HG03196 (cell line): ENCODE measurements around the gene DLX2.

ENCODE experiments used
- ATAC-seq: cut with Tn5 transposase; IDR thresholded peaks from one replicate; pipeline ENCODE4 v1.9.1; 2021; ENCODE audit not compliant: unreplicated experiment

The DLX2 gene

DNA sequence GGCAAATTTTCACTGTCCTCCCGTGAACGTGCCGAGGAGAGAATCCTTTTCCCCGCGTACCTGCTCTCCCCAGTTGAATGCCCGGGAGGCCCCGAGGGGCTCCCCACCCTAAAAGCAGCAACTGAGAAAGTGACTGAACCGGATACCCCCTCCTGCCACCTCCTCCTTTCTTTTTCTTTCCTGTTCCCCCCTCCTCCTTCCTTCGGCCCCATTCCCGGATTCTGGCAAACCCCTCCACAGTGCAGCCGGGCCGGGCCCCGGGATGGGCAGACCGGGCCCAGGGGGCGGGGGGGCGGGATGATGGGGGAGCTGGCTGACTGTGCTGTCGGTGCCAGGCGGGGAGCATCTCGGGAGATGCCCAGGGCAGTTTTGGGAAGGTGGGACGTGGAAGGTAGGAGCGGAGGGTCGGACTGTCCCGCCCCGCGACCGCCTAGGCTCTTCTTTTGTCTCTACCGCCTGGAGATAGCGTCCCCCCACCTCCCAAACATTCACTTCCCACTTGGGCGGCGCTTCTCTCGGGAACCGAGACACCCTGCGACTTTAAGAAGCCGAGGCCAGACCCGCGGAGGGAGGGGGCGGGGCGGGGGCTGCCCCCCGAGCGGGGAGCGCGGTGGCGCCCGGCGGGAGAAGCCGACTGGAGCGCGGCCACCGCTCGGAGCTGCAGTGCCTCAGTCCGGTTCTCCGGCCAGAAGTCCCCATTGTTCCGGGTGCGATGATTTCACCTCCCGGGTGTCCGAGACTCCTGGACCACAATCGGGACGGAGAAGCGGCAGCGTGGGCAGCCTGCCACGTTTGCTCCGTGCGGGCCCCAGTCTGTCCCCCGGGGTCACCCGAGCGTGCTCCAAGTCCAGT lies 8.2 kb downstream of the DLX2 start:
- ATAC-seq, result no peak

DNA sequence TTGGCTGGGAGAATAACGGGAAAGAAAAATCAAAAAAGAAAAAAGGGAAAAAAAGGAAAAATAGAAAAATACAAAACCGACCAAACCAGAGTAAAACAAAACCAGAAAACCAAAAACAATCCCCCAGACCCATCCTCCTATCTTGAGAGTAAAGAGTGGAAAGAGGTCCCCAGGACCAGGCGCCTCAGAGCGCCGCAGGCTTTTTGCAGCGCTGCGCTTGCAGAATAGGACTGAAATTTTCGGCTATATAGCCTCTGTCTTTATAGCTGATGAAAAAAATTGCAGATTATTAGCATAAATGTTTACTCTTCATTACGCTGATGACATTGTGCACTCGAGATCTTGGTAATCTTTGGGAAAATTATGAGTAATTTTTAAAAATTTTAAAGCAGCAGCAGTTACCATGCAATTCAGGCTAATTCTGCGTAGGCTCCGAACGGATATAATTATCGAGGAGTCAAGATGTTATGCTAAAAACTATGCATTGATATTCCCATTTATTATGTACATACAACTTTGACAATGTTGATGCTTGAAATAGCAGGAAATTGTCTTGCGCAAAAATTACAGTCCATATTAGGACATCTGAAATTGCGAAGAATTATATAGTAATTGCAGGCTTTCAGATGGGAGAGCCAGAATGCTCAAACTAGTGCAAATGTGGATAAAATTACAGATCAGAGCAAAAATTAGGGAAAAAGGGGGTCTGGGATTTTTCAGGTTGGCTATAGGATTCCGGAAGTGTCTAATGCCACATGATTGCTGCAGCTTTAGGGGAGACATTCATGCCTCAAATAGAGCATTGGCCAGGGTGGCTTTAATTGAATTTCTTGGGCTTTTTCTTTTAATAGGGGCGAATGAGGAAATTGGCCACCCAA lies 9.0 kb downstream of the DLX2 start:
- no peak for ATAC-seq

DNA sequence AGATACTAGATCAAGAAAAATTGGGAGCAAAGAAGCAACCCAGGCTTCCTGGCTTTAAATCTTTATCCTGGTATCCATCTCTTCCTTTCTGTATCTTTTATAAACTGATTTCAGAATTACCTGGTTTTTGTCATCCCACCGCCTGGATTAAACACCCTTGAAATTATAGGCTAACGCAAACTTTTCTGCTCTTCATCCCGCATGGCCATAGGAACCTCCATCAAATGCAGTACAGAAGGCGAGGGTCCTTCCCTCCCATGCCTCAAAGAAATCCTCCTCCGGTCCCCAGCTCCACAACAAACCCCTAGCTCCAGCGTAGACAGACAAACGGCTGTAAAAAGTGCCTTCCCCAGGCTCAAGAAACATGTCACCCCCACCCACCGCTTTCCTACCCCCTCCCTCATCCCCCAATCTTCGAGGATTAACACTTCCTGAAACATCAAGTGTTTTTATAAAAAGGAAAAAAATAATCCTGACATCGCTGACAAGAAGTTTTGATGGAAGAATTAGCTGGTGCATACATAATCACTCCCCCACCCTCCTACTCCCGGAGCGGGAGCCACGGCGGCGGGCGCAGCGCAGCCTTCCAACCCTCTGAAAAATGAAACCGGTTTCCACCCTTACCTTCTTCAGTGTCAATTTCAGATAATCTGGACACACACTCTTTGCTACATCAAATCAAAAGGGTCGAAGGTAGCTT lies 9.8 kb downstream of the DLX2 start:
- ATAC-seq, result no peak

DNA sequence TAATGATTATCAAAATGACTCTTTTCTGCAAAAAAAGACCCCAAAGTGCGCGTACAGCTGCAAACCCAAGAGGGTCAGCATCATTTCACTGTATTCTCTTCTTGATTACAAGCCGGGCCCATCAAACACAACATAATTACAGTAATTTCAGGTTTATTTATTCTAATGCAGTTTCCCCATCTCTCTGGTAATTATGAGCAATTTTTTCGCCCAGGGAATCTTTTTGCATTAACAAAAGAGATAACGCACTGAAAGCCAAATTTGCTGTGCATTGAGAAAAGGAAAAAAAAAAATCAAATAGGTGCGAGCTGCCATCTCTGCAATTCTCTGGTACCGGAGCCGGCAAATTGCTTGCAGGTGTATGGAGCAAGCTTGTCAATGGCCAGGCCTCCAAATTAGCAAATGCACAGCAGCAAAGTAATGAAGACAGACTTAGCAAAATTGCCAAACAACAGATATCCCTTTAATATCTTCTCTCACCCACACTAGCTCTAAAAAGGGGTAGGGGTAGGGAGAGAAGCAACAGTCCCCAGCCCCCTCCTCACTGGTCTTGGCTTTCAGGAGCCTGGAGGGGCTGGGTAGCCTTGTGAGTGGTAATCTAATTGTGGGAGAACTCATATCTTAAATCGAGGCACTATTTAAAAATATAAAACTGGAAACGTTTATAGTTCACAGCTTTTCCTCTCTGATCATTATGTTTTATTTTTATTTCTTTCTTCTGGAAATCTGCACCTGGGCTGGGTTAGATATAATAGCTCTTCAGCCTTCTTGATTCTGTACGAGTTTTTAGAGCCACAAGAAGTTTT lies 10.7 kb downstream of the DLX2 start:
- no peak for ATAC-seq

DNA sequence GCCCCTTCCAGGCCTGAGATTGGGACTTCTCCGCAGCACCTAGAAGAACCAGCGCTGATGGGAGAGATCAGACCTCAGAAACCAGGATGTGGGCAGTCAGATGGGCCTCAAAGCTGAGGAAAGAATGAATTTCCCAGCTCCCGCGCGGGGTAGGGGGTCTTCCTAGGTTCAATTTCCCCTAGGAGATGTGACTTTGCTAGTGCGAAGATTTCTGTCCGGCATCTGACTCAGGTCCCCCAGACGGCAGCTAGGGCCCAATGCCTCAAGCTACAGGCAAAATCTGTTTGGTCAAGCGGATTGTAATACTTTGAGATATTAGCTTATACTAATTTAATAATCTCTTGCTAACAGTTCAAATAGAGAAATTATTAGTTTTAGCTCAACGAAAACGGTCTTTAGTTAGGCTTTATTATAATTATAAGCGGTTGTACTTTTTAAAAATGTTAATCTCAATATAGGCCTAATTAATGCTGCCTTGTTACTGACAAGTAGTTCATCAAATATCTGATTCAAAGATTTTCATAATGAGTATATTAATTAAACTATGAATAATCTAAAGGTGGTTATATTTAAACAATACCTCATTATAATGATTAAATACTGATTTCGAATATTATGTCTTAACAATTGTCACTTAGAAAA lies 11.6 kb downstream of the DLX2 start:
- ATAC-seq, result no peak

DNA sequence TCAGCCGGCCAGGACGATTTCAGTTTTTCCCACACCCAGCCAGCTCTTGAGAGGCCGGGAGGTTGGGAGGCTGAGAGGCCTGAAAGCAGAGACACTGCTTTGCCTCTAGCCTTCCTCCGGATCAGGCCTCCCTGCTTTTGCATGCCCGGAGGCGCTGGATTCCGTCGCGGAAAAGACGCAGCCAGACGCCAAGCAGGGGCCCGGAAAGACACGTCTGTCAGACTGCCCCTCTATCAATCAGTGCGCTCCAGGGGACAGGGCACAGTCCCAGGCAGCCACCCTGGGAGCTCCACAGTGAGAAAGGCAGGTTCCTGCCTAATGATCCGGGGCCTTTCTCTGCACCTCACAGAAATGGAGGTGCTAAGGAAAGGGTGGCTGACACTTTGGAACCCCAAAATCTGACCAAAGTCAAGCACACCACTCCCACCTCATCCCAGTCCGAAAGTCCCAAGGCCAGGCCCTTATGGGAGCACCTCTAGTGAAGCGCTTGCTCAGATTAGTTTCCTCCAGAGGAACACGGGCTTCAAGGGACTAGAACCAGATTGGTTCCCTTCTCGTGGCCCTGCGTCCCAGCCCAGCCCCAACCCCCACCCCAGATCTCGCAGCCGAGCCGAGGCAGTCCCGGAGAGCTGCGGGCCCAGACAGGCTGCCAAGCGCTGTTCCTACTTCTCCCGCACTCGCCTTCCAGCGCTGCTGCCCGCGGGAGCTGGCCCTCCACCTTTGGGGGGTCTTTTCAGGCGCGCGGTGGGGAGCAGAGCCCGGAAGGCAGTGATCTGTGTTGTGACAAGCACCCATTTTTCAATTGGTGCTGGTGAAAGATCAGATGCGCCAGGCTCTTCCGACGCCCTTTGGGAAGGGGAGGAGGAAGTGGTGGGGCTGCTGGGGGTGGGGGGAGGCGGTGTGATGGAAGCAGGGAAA lies 12.4 kb downstream of the DLX2 start:
- no peak for ATAC-seq

DNA sequence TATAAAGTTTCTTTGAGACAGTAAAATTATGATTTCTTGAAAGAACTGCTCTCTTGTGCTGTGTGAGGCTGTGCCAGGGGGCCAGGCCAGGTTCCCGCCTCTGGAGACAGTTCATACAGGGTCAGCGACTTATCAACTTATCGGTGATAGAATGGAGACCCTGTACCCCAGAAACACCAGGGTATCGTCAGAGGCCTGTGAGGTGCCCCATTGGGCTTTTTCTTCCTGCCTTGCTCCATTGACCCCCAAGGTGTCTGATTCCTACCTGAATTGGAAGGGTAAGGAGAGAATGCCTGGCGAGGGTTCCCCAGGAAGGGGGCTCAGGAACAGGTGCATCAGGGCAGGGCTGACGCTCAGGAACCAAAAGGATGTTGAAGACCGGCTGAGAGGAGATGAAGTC lies 13.1 kb downstream of the DLX2 start:
- no peak for ATAC-seq

DNA sequence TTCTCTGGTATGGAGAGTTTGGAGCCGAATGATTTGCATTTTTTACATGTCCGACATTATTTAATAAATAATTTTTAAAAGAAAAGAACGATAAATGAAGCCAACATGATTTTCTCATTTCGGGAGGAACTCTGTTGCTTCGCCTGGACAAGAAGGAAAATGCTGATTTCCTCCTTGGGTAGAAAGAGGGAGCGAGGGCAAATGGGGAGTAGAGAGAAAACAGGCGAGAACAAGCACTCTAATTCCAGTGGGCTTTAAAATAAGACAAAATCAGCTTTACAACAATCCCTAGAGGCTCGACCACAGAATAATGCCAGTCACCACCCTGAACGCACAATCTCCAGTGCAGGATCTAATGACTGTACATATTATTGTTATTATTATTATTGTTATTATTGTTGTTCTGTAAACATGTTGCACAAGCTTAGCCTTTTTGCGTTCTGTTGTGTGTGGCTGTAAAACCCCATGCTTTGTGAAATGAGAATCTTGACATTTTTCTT lies 13.6 kb downstream of the DLX2 start:
- ATAC-seq, result no peak

DNA sequence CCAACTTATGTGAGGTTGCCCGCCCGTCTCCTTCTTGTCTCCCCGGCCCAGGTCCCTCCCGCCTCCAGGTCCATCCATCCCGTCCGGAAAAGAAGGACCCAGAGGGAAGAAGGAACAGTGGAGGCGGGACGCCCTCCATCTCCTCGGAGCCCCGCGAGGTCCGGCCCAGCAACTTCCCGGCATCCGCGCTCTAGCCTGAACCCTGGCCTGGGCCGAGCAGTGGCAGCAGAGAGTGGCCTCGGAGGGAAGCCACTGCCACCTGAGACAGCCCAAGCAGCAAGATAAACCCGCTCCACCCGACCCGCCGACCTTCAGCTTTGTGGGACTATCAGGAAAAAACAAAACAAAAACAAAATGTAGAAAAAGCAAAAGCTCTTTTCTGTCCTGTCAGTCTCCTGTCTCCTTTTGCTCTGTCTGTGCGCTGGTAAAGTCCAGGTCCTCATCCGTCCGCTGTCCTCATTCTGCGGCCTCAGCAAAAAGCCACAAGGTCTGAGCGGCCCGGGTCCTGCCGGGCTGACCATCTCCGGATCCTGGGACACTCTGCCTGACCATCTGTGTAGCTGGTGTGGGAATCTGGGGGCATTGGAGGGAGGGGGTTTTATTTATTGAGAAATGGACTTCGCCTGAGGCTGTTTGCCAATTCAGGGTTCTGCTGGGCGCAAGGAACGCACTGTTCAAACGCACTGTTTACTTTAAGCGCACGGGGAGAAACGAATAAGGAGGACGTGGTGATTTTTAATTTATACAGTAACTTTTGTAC lies 14.3 kb downstream of the DLX2 start:
- no peak for ATAC-seq

DNA sequence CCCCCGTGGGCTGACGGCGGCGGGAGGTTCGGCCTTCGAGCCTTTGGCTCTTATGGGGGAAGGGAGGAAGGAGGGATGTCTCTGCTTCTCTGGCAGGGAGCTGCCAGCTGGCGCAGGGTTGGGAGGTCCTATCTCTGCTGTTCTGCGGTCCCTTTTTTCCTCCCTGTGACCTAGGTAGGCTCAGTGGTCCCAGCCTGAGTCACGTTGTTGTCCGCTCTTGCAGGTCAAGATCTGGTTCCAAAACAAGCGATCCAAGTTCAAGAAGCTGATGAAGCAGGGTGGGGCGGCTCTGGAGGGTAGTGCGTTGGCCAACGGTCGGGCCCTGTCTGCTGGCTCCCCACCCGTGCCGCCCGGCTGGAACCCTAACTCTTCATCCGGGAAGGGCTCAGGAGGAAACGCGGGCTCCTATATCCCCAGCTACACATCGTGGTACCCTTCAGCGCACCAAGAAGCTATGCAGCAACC lies 14.9 kb downstream of the DLX2 start:
- ATAC-seq, result no peak

DNA sequence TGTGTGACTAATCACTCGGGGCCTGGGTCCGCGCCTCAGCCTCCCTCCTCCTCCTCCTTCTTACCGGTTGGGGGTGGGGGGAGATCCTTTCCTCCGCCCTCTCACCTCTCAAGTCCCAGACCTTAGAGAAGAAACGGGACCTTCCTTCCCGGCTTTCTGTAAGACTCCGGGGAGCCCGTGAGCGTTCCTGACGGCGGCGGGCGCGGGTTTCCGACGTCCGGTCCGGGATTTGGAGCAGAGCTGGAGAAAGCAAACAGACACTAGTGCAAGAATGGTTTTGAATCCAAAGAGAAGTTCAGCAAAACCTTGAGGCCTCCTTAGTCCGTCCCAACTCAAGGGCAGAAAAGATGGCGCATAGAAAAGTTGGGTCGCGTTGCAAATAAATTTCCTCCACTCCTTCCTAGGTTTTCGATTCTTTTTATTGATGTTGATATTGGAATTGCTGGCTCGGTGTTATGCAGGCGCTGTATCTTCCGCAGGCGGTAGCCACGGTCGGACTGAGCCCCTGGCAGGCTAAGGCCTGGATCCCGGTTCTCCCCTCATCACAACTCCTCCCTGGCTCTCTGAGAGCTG lies 15.4 kb downstream of the DLX2 start:
- no peak for ATAC-seq

DNA sequence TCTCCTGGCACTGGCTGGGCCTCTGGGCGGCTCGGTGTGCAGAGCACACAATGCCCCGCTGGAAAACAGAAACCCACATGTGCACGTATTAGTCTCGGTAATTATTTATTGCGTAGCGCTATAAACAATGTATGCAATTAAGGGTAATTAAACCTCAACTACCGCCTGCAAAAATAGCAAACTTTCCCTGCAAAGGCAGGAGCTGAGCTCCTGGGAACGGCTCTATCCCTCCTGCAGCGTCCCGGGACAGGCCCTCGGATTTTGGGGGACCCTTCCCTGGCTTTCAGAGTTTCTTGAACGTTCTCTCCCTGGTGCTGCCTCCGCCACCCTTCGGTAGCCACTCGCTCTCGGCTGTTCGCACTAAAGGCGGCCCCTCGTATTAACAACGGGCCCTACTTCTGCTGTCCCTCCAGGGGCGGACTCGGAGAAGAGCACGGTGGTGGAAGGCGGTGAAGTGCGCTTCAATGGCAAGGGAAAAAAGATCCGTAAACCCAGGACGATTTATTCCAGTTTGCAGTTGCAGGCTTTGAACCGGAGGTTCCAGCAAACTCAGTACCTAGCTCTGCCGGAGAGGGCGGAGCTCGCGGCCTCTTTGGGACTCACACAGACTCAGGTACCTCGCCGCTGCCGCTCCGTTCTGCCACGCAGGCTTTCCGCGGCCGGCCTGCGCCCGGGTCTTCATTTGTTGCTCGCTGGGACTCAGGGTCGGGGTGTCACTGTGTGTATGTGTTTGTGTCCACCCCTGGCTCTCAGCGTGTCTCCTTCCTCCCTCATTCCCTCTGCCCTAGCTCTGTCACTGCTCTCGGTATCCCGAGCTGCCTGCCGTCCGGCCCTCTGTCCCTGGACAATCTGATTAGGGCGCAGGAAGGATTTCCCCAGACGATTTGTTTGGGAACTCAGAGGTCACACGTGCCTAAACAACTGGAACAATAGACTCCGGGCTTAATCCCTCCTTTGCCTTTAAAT lies 16.2 kb downstream of the DLX2 start:
- ATAC-seq, result no peak

DNA sequence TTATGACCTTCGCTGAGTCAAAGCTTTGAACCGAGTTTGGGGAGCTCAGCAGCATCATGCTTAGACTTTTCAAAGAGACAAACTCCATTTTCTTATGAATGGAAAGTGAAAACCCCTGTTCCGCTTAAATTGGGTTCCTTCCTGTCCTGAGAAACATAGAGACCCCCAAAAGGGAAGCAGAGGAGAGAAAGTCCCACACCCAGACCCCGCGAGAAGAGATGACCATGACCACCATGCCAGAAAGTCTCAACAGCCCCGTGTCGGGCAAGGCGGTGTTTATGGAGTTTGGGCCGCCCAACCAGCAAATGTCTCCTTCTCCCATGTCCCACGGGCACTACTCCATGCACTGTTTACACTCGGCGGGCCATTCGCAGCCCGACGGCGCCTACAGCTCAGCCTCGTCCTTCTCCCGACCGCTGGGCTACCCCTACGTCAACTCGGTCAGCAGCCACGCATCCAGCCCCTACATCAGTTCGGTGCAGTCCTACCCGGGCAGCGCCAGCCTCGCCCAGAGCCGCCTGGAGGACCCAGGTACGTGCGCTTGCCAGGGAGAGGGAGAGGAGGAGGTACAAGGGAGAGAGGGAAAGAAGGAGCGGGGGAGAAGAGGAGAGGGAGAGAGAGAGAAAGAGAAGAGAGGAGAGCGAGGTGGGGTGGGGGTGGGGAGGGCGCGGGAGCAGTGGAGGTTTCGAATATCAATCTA lies 17.1 kb downstream of the DLX2 start, which contains the start of gene DLX1:
TSS of gene DLX1 (plus strand) at position 48 of the 700 bp plus-strand sequence. CDS start at position 219, 171 bp downstream.
- ATAC-seq, result peak; percentile 15

DNA sequence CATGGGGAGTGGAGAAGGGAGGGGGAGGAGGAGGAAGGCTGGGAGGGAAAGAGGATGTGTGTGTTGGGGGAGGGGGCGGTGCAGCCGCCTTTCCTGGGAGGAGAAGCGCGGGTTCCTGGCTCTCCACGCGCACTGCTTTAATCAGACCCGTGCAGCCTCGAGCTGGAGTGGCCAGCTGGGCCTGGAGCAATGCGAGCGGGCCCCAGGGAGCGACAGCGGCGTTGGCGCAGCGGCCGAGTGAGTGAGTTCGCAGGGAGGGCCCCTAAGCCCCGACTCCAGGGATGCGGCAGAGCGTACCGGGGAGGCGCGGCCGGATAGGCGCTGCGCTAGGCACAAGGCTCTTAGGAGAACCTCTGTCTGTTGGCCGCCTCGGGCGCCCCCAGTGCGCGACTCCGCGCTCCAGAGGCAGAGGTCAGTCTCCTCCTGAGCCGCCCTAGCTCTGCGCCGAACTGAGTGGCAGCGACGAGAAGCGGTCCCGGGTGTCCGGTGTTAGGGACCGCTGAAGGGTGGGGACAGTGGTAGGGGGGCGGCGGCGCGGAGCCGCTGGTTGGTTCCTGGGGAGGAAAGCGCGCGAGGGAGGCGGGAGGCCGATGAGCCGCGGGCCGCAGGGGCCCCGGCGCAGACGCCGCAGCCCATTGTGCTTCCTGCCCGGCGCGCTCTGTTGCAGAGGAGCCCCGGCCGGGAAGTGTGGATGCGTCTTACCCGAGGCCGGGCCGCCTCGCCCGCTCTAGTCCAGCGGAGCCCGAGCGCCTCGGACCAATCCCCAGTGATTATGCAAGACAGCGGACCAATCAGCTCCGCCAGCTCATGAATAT lies 17.8 kb downstream of the DLX2 start:
- ATAC-seq, result peak; percentile 70

DNA sequence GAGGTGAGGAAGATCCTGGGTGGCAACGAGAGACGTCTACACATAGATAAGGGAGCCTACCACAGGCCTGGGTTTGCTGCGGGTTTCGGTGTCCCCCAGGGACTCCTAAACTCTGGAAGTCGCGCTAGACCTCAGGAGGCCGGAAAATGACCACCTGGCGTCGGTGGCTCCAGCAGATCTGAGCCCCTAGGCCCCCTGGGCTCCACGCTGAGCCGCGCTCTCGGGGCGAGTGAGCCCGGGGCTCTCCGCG lies 18.4 kb downstream of the DLX2 start:
- no peak for ATAC-seq
